Loucy (cell line): ENCODE results near the gene LCTL.

Experiments
- CTCF ChIP-seq: fragments of 200-600 bp; sonication (generic); conservative IDR thresholded peaks from 2 replicates; pipeline ENCODE4 v1.5.1; 2014; ENCODE audit warnings: mild to moderate bottlenecking, antibody characterized with exemption, low read length
- EZH2phosphoT487 ChIP-seq: fragments of 200-600 bp; IDR thresholded peaks from 2 replicates; pipeline ENCODE4 v1.6.1; 2018; ENCODE audit warnings: antibody characterized with exemption, mild to moderate bottlenecking, moderate library complexity, borderline replicate concordance

- TF ChIP-seq CTCF (no peak), EZH2phosphoT487 (no peak)
Measured at GRCh38 chr15:66594836-66595235, 29.0 kb upstream of the LCTL start.
